ENCODE measurements around the gene ZFYVE26. TPM values are rescaled to one million over a fixed set of nuclear protein-coding genes. Genes with fewer than 3 reads are reported as not detected.

ZFYVE26 gene
- total and polyA plus RNA-seq, 10 of the 15 experiments (the other 5 are each of a cell fraction or from before 2014, with no cell fraction given), result 1.00 to 25.6 (median 12.0) TPM

DNA sequence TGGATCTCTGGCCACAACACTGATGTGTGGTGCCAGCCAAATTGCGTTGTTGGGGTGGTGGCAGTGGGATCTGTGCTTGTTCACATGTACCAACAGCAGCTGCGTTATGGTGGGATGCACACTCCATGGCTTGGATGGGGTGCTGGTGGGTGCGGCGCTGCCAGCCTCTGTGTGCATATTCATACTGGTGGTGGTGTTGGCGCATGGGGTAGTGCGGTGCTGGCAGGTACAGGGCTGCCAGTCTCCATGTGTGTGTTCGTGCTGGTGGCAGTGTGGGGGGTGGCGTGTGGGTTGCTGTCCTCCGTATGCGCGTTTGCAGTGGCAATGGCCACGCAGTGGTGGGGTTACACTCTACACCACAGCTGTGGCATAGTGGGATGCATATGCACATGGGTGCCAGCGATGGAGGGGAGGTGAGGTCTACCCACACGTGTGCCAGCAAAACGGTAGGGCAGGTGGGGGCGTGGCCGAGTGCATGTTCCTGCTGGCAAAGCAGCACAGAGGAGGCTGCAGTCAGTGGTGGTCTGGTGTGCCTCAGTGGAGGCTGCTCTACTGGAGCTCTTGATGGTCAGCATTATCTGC is 29.7 kb upstream of the ZFYVE26 start (continued):
- TF ChIP-seq, protein P1, sequence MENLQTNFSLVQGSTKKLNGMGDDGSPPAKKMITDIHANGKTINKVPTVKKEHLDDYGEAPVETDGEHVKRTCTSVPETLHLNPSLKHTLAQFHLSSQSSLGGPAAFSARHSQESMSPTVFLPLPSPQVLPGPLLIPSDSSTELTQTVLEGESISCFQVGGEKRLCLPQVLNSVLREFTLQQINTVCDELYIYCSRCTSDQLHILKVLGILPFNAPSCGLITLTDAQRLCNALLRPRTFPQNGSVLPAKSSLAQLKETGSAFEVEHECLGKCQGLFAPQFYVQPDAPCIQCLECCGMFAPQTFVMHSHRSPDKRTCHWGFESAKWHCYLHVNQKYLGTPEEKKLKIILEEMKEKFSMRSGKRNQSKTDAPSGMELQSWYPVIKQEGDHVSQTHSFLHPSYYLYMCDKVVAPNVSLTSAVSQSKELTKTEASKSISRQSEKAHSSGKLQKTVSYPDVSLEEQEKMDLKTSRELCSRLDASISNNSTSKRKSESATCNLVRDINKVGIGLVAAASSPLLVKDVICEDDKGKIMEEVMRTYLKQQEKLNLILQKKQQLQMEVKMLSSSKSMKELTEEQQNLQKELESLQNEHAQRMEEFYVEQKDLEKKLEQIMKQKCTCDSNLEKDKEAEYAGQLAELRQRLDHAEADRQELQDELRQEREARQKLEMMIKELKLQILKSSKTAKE (IDR thresholded peaks at IDR 0.05; ENCODE audit: low read depth, poor library complexity, severe bottlenecking), result no peak
- TF ChIP-seq SP1 (IDR thresholded peaks at IDR 0.05; ENCODE audit: low read depth, low read length) (no peak), RFX5 (IDR thresholded peaks at IDR 0.05; ENCODE audit: low read depth, low read length) (no peak), POU2F2 (IDR thresholded peaks at IDR 0.05; ENCODE audit: borderline replicate concordance, low read depth, low read length) (no peak), BACH1 (IDR thresholded peaks at IDR 0.05; ENCODE audit: borderline replicate concordance) (no peak)

DNA sequence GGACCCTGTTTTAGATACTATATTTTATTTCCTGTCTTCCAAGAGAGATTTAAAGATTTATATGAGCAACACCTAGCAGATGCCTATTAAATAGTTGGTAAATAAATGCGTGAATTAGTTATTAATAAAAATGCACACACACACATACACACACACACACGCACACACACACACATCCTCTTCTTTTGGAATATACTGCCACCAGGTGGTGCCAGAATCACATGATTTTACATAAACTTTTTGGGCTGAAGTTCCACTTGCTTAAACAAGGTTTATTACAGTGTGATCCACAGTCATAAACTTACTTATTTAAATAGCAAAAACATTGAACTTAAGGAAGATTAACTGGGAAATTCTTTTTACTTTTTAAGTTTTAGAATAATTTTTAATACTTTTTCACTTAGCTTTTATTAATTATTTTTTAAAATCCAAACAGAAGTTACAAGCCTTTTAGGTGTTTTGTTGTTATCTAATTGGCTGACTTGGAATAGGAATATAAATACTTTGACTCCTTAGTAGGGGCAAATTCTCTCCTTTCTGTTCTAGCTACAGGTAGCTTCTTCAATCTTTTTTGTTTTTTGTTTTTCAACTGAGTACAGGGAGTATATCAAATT is 20.7 kb upstream of the ZFYVE26 start:
- intact Hi-C loops (cut with micrococcal nuclease; ENCODE audit: unreplicated experiment), result loop anchor here (5.0 to 10.0 kb wide), 3 partner anchors 95 to 1008 kb away; no protein-coding TSS in a partner anchor
- TF ChIP-seq NR2F1 (conservative IDR thresholded peaks at IDR 0.05), result no peak
- 0 out of 2 replicates have a peak, but pooled peaks have one; percentile 7 for TF ChIP-seq MEF2A (IDR thresholded peaks at IDR 0.05; ENCODE audit: insufficient read depth, low read depth, low read length)
- TF ChIP-seq NBN (IDR thresholded peaks at IDR 0.05), result peak; percentile 59
- TF ChIP-seq, protein P2, sequence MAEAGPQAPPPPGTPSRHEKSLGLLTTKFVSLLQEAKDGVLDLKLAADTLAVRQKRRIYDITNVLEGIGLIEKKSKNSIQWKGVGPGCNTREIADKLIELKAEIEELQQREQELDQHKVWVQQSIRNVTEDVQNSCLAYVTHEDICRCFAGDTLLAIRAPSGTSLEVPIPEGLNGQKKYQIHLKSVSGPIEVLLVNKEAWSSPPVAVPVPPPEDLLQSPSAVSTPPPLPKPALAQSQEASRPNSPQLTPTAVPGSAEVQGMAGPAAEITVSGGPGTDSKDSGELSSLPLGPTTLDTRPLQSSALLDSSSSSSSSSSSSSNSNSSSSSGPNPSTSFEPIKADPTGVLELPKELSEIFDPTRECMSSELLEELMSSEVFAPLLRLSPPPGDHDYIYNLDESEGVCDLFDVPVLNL (IDR thresholded peaks at IDR 0.05; ENCODE audit: low read depth, low read length), result no peak
- TF ChIP-seq ZSCAN29 (IDR thresholded peaks at IDR 0.05), result no peak
- TF ChIP-seq JUNB (IDR thresholded peaks at IDR 0.05), result peak; percentile 23; the same call in 1 of the 2 replicates
- 0 out of 2 replicates have a peak, but pooled peaks have one; percentile 37 for TF ChIP-seq IRF4 (IDR thresholded peaks at IDR 0.05; ENCODE audit: low read depth, low read length)
- TF ChIP-seq, protein P1 (IDR thresholded peaks at IDR 0.05; ENCODE audit: low read depth, poor library complexity, severe bottlenecking), result peak; percentile 38
- peak; percentile 73 for TF ChIP-seq SMARCA5 (IDR thresholded peaks at IDR 0.05)

More for the DNA sequence above, 20.7 kb upstream of the ZFYVE26 start:
- H3K4me1 ChIP-seq (ENCODE audit: control insufficient read depth, insufficient read depth, low read length), result no peaks in the 10 kb centered on the region
- H3K79me2 ChIP-seq (ENCODE audit: control insufficient read depth, insufficient read depth, low read length), result no peaks in the 10 kb centered on the region
- H3K9me3 ChIP-seq (replicated peaks; ENCODE audit: control insufficient read depth, insufficient read depth, low read length), result no peaks in the 10 kb centered on the region
- WGBS (ENCODE audit: insufficient coverage, insufficient replicate concordance, low lambda C conversion rate, missing lambda C conversion rate), result 0% methylated on average over 2 of the region's 2 CpGs
- no peak overlapping the region for H2AFZ ChIP-seq (ENCODE audit: control insufficient read depth, low read depth, low read length)
- ChIA-PET RAD21 (ENCODE audit: unreplicated experiment) (interaction anchor here (0.9 to 2.5 kb wide), 10 partner anchors 39 to 980 kb away, joined by 3 to 12 read pairs (median 5); no protein-coding TSS in a partner anchor), SMC1A (ENCODE audit: uncharacterized antibody, unreplicated experiment) (interaction anchor here (0.8 to 2.9 kb wide), 19 partner anchors 10 to 1007 kb away, joined by 3 to 26 read pairs (median 6); partner anchors contain the start of gene ZFYVE26), POLR2A (no interaction called here), CTCF (interaction anchor here (0.6 to 4.8 kb wide), 30 partner anchors 8 to 1314 kb away, joined by 3 to 29 read pairs (median 4); partner anchors contain the start of gene RAD51B)
- no peak overlapping the region for H3K4me2 ChIP-seq (ENCODE audit: control insufficient read depth, insufficient read depth)
- H3K27ac ChIP-seq (ENCODE audit: control insufficient read depth, insufficient read depth), result no peak overlapping the region
- H3K4me3 ChIP-seq, result no peak overlapping the region
- peak; percentile 76 for ATAC-seq
- H3K9ac ChIP-seq (ENCODE audit: control insufficient read depth, insufficient read depth, low read length), result no peak overlapping the region
- DNase-seq (ENCODE audit: low read depth, low spot score), result peak; percentile 34
- H4K20me1 ChIP-seq (ENCODE audit: control insufficient read depth, insufficient read depth), result no peaks in the 10 kb centered on the region
- BruUV-seq (replicated peaks), result no TSS peak
- in situ Hi-C loops (cut with MboI), result loop anchor here (5.0 kb wide), 1 partner anchor 985 kb away; no protein-coding TSS in a partner anchor
- no peaks in the 10 kb centered on the region for H3K27me3 ChIP-seq (replicated peaks in 1 of 2; ENCODE audit: control insufficient read depth in 2 of 2, insufficient read depth in 2 of 2, low read length in 1 of 2)
- H3K36me3 ChIP-seq (ENCODE audit: control insufficient read depth in 2 of 2, insufficient read depth in 2 of 2, low read length in 1 of 2), result no peaks in the 10 kb centered on the region
- peak; percentile 90 for FAIRE-seq

Data from GM12878 (cell line).